Ovary (tissue), 9 donors: ENCODE results near the gene MAPK8IP1. TPM values are rescaled to one million over a fixed set of nuclear protein-coding genes. Genes with fewer than 3 reads are reported as not detected.

Source experiments
- DNase-seq, 5 donors: peaks; one replicate each; pipeline ENCODE4 v3.0.0-alpha.2; 2019 to 2020
- H3K27ac ChIP-seq, 2 donors: fragments of 200-600 bp; one replicate each; pipeline versions ENCODE4 v1.5.1 to v1.8.0; 2019 to 2022
- H3K27me3 ChIP-seq: fragments of 200-600 bp; one replicate; pipeline ENCODE4 v1.8.0; 2022
- H3K36me3 ChIP-seq: fragments of 200-600 bp; sonication (generic); one replicate; pipeline ENCODE4 v1.5.1; 2019
- H3K4me1 ChIP-seq: one replicate; pipeline ENCODE4 v1.8.1; 2013; ENCODE audit warnings: mild to moderate bottlenecking, moderate library complexity; ENCODE audit not compliant: insufficient read depth
- H3K4me3 ChIP-seq: fragments of 200-600 bp; sonication (generic); one replicate; pipeline ENCODE4 v1.5.1; 2017
- H3K9me3 ChIP-seq, 2 donors: fragments of 200-600 bp in 1 of 2; sonication (generic) in 1 of 2; one replicate each; pipeline versions ENCODE4 v1.5.1 to v1.8.1; 2013 to 2019; ENCODE audit warnings: mild to moderate bottlenecking in 1 of 2, moderate library complexity in 1 of 2
- CTCF ChIP-seq, 3 donors: fragments of 450-650 bp in 2 of 3; fragments of 200-600 bp in 1 of 3; IDR thresholded peaks; one replicate each; pipeline versions ENCODE4 v1.5.1 to v1.8.0; 2016 to 2022; ENCODE audit warnings: antibody characterized with exemption in 3 of 3, mild to moderate bottlenecking in 1 of 3
- EP300 ChIP-seq: sonication (generic); formaldehyde crosslinking; IDR thresholded peaks from one replicate; pipeline ENCODE4 v1.6.1; 2017; ENCODE audit warnings: antibody characterized with exemption
- POLR2A ChIP-seq: fragments of 450-650 bp; IDR thresholded peaks from one replicate; pipeline ENCODE4 v1.6.1; 2017; ENCODE audit warnings: antibody characterized with exemption, mild to moderate bottlenecking, moderate library complexity
- WGBS, 3 donors: extraction: QIAGEN DNeasy Blood & Tissue Kit in 1 of 3; methylation state at CpG; one replicate each; pipeline versions ENCODE4 v1.1.5 to v1.1.7; 2013 to 2017; 5-methylcytosine and 5-hydroxymethylcytosine counted together
- intact Hi-C, 4 donors: fragments of 100-400 bp; cut with DNase I; formaldehyde crosslinking; loops; one replicate each; pipeline versions ENCODE4 v1.11.0 to v1.15.1; 2022 to 2023
- polyA plus RNA-seq, 2 donors: library from polyadenylated mRNA; stranded (reverse); fragments of 200-250 nt in 1 of 2; fragments of 350-450 nt in 1 of 2; fragmentation: Illumina TruSeq in 1 of 2; extraction: RNeasy Lipid Tissue Mini Kit (QIAGEN cat#74804) in 1 of 2; gene quantifications; one replicate each; pipeline ENCODE4 v1.2.3, GENCODE V29; 2013 to 2014
- total RNA-seq, 7 donors: library from RNA; depleted of rRNA in 2 of 7; stranded (reverse); fragments of >200 nt in 2 of 7; fragmentation: NEBNext Ultra II Directional in 3 of 7; extraction: Animal tissue kit (Norgen Biotek cat#: 25700) in 3 of 7; gene quantifications; one replicate each; pipeline versions ENCODE4 v1.1.0 to v1.2.4, GENCODE V29; 2016 to 2023
- donor health status: DM: no; HTN: no; CAD: no; lungs with moderate emphysema.
- donor health status: DM: no; HTN: no; CAD: no.
- donor health status: Bipolar disorder and iron deficiency.
- donor health status: DM: yes; HTN: yes; CAD: no.
- donor health status: DM: no; HTN: no; CAD: no.
- donor health status: DM: yes; HTN: yes; CAD: no.

The MAPK8IP1 gene
- total and polyA plus RNA-seq, 9 donors = 3.7 to 24.1 (median 14.4) TPM

DNA sequence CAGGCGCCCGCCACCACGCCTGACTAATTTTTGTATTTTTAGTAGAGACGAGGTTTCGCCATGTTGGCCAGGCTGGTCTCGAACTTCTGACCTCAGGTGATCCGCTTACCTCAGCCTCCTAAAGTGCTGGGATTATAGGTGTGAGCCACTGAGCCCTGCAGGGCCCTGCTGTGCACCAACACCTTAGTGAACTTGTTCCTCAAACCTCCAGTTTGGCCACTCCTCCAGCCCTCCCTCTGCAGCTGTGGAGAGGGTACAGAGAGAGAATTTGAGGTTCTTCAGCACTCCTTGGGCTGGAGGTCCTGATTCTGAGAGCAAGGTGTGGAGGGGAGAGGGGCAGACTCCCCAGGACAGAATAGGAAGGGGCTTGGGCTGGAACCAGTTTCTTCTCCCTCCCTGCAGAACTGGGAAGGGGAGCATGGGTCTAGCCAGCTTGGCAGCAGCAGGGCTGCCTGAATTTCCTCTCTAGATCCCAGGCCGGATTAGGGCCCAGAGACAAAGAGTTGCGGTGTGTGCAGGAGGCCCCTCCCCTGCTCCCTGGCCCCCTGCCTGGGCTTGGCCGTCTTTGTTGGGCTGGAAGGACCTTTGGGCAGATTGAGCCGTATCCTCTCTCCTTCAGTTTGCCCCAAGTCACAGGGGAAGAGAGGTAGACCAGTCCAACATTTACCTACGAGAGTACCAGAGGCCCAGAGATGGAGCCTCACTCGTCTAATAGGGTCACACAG is 34.5 kb downstream of the MAPK8IP1 start:
- H3K4me3 ChIP-seq = no peak overlapping the region
- H3K4me1 ChIP-seq = no peaks in the 10 kb centered on the region
- H3K27ac ChIP-seq = no peak overlapping the region
- no peaks in the 10 kb centered on the region for H3K27me3 ChIP-seq
- peak in 3 of 5 donors; percentile 9 to 47 (median 30) for DNase-seq
- TF ChIP-seq EP300 (no peak), POLR2A (no peak), CTCF (IDR thresholded peaks at IDR 0.05) (no peak)
- H3K36me3 ChIP-seq = no peaks in the 10 kb centered on the region
- WGBS, 3 donors = 81 to 88% (median 82%) methylated on average over 13 of the region's 13 CpGs
- no peaks in the 10 kb centered on the region for H3K9me3 ChIP-seq
- intact Hi-C loops = loop anchor here in 1 of 4 donors (2.0 kb wide), 1 partner anchor 73 kb away; the partner anchor contains the start of gene CRY2

- Histone ChIP-seq H3K36me3 (no peaks in the 10 kb centered on the region), H3K27me3 (no peaks in the 10 kb centered on the region), H3K4me1 (no peaks in the 10 kb centered on the region), H3K27ac (peak overlapping the region in 1 of 2 donors; percentile 50), H3K4me3 (no peak overlapping the region), H3K9me3 (no peaks in the 10 kb centered on the region)
- intact Hi-C loops = no loop called here
- peak in 2 of 5 donors; percentile 8 to 31 for DNase-seq
- WGBS, 3 donors = 91 to 93% (median 92%) methylated on average over 6 of the region's 6 CpGs
- TF ChIP-seq EP300 (no peak), CTCF (IDR thresholded peaks at IDR 0.05) (no peak), POLR2A (no peak)
Observed at GRCh38 chr11:45920531-45921477, 35.4 kb downstream of the MAPK8IP1 start.

- peak in 4 of 5 donors; percentile 57 to 72 (median 59) for DNase-seq
- Histone ChIP-seq H3K4me3 (peak overlapping the region; percentile 21), H3K27ac (peak overlapping the region; percentile 50 to 84), H3K4me1 (no peaks in the 10 kb centered on the region), H3K9me3 (no peaks in the 10 kb centered on the region), H3K36me3 (no peaks in the 10 kb centered on the region), H3K27me3 (no peaks in the 10 kb centered on the region)
- no peak for TF ChIP-seq EP300
- no peak for TF ChIP-seq CTCF (IDR thresholded peaks at IDR 0.05)
- TF ChIP-seq POLR2A = no peak
- WGBS, 3 donors = 9 to 21% (median 15%) methylated on average over 35 to 54 of the region's 54 CpGs
- intact Hi-C loops = no loop called here
Observed at GRCh38 chr11:45921561-45922424, 36.3 kb downstream of the MAPK8IP1 start.
